ENCODE data around the gene STAM.

DNA sequence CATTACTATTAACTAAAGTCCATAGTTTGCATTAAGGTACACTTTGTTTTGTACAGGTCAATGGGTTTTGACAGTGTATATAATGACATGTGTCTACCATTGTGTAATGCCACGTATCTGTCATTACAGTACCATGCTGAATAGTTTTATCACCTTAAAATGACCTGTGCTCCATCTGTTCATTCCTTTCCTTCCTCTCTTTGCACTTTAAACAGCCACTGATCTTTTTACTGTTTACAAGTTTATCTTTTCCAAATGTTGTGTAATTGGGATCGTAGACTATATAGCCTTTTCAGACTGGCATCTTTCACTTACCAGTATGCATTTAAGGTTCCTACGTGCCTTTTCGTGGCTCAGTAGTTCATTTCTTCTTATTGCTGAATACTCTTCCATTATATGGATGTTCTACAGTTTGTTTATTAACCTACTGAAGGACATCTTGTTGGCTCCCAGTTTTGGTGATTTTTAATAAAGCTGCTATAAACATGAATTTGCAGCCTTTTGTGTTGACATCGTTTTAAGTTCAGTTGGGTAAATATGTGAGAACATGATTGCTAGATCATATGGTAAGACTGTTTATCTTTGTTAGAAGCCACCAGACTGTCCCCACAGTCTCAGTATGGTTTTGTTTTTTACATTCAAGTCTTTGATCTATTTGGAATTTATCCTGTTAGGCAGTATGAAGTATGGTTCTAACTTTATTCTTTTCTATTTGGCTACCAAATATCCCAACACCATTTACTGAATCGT is 24.7 kb downstream of the STAM start:
- TF ChIP-seq, protein P1, sequence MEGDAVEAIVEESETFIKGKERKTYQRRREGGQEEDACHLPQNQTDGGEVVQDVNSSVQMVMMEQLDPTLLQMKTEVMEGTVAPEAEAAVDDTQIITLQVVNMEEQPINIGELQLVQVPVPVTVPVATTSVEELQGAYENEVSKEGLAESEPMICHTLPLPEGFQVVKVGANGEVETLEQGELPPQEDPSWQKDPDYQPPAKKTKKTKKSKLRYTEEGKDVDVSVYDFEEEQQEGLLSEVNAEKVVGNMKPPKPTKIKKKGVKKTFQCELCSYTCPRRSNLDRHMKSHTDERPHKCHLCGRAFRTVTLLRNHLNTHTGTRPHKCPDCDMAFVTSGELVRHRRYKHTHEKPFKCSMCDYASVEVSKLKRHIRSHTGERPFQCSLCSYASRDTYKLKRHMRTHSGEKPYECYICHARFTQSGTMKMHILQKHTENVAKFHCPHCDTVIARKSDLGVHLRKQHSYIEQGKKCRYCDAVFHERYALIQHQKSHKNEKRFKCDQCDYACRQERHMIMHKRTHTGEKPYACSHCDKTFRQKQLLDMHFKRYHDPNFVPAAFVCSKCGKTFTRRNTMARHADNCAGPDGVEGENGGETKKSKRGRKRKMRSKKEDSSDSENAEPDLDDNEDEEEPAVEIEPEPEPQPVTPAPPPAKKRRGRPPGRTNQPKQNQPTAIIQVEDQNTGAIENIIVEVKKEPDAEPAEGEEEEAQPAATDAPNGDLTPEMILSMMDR (IDR thresholded peaks at IDR 0.05; ENCODE audit: poor library complexity, severe bottlenecking), result no peak
- TF ChIP-seq EP300 (conservative IDR thresholded peaks at IDR 0.05; ENCODE audit: poor library complexity, severe bottlenecking) (no peak), MXI1 (conservative IDR thresholded peaks at IDR 0.05; ENCODE audit: poor library complexity, severe bottlenecking) (no peak), SMC3 (conservative IDR thresholded peaks at IDR 0.05; ENCODE audit: poor library complexity) (no peak)

Measured in neural cell (in vitro differentiated cells).